IPS-18c (cell line): Measurements from ENCODE around the gene USP17L21.
"Not testable (repeated sequence)": the region's sequence is repeated elsewhere in the genome, so short reads cannot be mapped to it uniquely, and the experiment has no call there.

Experiments
- H3K4me3 ChIP-seq: 2 replicates; pipeline ENCODE4 v1.7.0; 2013; ENCODE audit warnings: low read depth, mild to moderate bottlenecking, low read length, moderate library complexity; ENCODE audit not compliant: insufficient read depth
- H3K9me3 ChIP-seq: one replicate; pipeline ENCODE4 v1.6.1; 2013; ENCODE audit warnings: mild to moderate bottlenecking, low read length, moderate library complexity; ENCODE audit not compliant: control insufficient read depth, insufficient read depth

Gene USP17L21, protein sequence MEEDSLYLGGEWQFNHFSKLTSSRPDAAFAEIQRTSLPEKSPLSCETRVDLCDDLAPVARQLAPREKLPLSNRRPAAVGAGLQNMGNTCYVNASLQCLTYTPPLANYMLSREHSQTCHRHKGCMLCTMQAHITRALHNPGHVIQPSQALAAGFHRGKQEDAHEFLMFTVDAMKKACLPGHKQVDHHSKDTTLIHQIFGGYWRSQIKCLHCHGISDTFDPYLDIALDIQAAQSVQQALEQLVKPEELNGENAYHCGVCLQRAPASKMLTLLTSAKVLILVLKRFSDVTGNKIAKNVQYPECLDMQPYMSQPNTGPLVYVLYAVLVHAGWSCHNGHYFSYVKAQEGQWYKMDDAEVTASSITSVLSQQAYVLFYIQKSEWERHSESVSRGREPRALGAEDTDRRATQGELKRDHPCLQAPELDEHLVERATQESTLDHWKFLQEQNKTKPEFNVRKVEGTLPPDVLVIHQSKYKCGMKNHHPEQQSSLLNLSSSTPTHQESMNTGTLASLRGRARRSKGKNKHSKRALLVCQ

GRCh38 chr4:9262572-9262971 is at the start of gene USP17L21:
Gene USP17L21, plus strand, starts transcription at chr4:9262872. Its CDS starts 0 bp downstream, at chr4:9262872.
- not testable (repeated sequence) for H3K4me3 ChIP-seq, H3K9me3 ChIP-seq

- not testable (repeated sequence) for H3K4me3 ChIP-seq, H3K9me3 ChIP-seq
Measured at GRCh38 chr4:9214701-9215100, 48.0 kb upstream of the USP17L21 start.

DNA sequence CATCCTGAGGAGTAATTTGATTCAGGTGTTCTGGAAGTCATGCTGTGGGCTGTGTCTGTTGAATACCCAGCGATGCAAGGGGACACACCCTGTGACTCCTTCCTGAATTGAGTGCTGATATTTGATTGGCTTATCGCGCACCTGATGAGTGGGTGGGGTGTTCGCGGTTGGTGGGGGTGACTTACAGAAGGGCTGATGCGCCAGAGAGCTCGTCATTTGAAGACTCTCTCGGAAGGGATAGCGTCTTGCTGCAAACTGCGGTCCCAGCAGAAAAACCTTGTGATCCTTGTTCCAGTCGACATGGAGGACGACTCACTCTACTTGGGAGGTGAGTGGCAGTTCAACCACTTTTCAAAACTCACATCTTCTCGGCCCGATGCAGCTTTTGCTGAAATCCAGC is 47.6 kb upstream of the USP17L21 start, which contains the start of gene USP17L11:
USP17L11 (plus strand) TSS at position 301 of the 400 bp plus-strand sequence; CDS start at position 301, 0 bp downstream.
- not testable (repeated sequence) for H3K9me3 ChIP-seq, H3K4me3 ChIP-seq

GRCh38 chr4:9219852-9220251 is 42.8 kb upstream of the USP17L21 start, which contains the start of gene USP17L12:
Gene USP17L12, plus strand, starts transcription at chr4:9220152. Its CDS starts 0 bp downstream, at chr4:9220152.
- not testable (repeated sequence) for H3K4me3 ChIP-seq, H3K9me3 ChIP-seq

GRCh38 chr4:9224596-9224995 is 38.1 kb upstream of the USP17L21 start, which contains the start of gene USP17L13:
Gene USP17L13, plus strand, starts transcription at chr4:9224896. Its CDS starts 0 bp downstream, at chr4:9224896.
- not testable (repeated sequence) for H3K4me3 ChIP-seq, H3K9me3 ChIP-seq

DNA sequence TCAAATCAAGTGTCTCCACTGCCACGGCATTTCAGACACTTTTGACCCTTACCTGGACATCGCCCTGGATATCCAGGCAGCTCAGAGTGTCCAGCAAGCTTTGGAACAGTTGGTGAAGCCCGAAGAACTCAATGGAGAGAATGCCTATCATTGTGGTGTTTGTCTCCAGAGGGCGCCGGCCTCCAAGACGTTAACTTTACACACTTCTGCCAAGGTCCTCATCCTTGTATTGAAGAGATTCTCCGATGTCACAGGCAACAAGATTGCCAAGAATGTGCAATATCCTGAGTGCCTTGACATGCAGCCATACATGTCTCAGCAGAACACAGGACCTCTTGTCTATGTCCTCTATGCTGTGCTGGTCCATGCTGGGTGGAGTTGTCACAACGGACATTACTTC is 32.4 kb upstream of the USP17L21 start:
- H3K9me3 ChIP-seq, H3K4me3 ChIP-seq: not testable (repeated sequence)

DNA sequence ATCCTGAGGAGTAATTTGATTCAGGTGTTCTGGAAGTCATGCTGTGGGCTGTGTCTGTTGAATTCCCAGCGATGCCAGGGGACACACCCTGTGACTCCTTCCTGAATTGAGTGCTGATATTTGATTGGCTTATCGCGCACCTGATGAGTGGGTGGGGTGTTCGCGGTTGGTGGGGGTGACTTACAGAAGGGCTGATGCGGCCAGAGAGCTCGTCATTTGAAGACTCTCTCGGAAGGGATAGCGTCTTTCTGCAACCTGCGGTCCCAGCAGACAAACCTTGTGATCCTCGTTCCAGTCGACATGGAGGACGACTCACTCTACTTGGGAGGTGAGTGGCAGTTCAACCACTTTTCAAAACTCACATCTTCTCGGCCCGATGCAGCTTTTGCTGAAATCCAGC is 28.6 kb upstream of the USP17L21 start, which contains the start of gene USP17L15:
USP17L15 (plus strand) TSS at position 301 of the 400 bp plus-strand sequence; CDS start at position 301, 0 bp downstream.
- H3K9me3 ChIP-seq, H3K4me3 ChIP-seq: not testable (repeated sequence)

- H3K9me3 ChIP-seq, H3K4me3 ChIP-seq: not testable (repeated sequence)
Measured at GRCh38 chr4:9238461-9238860, 24.2 kb upstream of the USP17L21 start.

DNA sequence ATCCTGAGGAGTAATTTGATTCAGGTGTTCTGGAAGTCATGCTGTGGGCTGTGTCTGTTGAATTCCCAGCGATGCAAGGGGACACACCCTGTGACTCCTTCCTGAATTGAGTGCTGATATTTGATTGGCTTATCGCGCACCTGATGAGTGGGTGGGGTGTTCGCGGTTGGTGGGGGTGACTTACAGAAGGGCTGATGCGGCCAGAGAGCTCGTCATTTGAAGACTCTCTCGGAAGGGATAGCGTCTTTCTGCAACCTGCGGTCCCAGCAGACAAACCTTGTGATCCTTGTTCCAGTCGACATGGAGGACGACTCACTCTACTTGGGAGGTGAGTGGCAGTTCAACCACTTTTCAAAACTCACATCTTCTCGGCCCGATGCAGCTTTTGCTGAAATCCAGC is 19.1 kb upstream of the USP17L21 start, which contains the start of gene USP17L17:
USP17L17 (plus strand) TSS at position 301 of the 400 bp plus-strand sequence; CDS start at position 301, 0 bp downstream.
- H3K9me3 ChIP-seq, H3K4me3 ChIP-seq: not testable (repeated sequence)

- not testable (repeated sequence) for H3K9me3 ChIP-seq
Measured at GRCh38 chr4:9247953-9248680, 14.6 kb upstream of the USP17L21 start, which contains the start of gene USP17L18. Gene USP17L18, plus strand, starts transcription at chr4:9248630. Its CDS starts 0 bp downstream, at chr4:9248630.

DNA sequence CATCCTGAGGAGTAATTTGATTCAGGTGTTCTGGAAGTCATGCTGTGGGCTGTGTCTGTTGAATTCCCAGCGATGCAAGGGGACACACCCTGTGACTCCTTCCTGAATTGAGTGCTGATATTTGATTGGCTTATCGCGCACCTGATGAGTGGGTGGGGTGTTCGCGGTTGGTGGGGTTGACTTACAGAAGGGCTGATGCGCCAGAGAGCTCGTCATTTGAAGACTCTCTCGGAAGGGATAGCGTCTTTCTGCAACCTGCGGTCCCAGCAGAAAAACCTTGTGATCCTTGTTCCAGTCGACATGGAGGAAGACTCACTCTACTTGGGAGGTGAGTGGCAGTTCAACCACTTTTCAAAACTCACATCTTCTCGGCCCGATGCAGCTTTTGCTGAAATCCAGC is 9.6 kb upstream of the USP17L21 start, which contains the start of gene USP17L19:
USP17L19 (plus strand) TSS at position 301 of the 400 bp plus-strand sequence; CDS start at position 301, 0 bp downstream.
- not testable (repeated sequence) for H3K4me3 ChIP-seq, H3K9me3 ChIP-seq

More at GRCh38 chr4:9247953-9248680, 14.6 kb upstream of the USP17L21 start, which contains the start of gene USP17L18:
- H3K4me3 ChIP-seq, result not testable (repeated sequence)

DNA sequence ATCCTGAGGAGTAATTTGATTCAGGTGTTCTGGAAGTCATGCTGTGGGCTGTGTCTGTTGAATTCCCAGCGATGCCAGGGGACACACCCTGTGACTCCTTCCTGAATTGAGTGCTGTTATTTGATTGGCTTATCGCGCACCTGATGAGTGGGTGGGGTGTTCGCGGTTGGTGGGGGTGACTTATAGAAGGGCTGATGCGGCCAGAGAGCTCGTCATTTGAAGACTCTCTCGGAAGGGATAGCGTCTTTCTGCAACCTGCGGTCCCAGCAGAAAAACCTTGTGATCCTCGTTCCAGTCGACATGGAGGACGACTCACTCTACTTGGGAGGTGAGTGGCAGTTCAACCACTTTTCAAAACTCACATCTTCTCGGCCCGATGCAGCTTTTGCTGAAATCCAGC is 4.8 kb upstream of the USP17L21 start, which contains the start of gene USP17L20:
USP17L20 (plus strand) TSS at position 301 of the 400 bp plus-strand sequence; CDS start at position 301, 0 bp downstream.
- not testable (repeated sequence) for H3K9me3 ChIP-seq, H3K4me3 ChIP-seq

DNA sequence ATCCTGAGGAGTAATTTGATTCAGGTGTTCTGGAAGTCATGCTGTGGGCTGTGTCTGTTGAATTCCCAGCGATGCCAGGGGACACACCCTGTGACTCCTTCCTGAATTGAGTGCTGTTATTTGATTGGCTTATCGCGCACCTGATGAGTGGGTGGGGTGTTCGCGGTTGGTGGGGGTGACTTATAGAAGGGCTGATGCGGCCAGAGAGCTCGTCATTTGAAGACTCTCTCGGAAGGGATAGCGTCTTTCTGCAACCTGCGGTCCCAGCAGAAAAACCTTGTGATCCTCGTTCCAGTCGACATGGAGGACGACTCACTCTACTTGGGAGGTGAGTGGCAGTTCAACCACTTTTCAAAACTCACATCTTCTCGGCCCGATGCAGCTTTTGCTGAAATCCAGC is 4.6 kb downstream of the USP17L21 start, which contains the start of gene USP17L22:
USP17L22 (plus strand) TSS at position 301 of the 400 bp plus-strand sequence; CDS start at position 301, 0 bp downstream.
- H3K4me3 ChIP-seq, H3K9me3 ChIP-seq: not testable (repeated sequence)

- not testable (repeated sequence) for H3K9me3 ChIP-seq, H3K4me3 ChIP-seq
Measured at GRCh38 chr4:9271719-9272118, 9.0 kb downstream of the USP17L21 start.
